Renal cortex interstitium (tissue), 11 donors: ENCODE measurements around the gene TRIM26. TPM values are rescaled to one million over a fixed set of nuclear protein-coding genes. Genes with fewer than 3 reads are reported as not detected.
"Not testable (repeated sequence)": the region's sequence is repeated elsewhere in the genome, so short reads cannot be mapped to it uniquely, and the experiment has no call there.

Experiments used
- DNase-seq, 11 donors: peaks; one replicate each; pipeline ENCODE4 v3.0.0-alpha.2; 2013; ENCODE audit warnings: low read depth in 9 of 11, low spot score in 4 of 11; ENCODE audit errors: extremely low read depth in 1 of 11
- polyA plus RNA-seq, 3 donors: library from polyadenylated mRNA; unstranded; fragments of 120-200 nt; gene quantifications; one replicate each; pipeline ENCODE4 v1.2.1, GENCODE V29; 2013; ENCODE audit not compliant: insufficient read length in 3 of 3

The TRIM26 gene
- polyA plus RNA-seq, 3 donors: 34.4 to 37.1 (median 36.9) TPM

DNA sequence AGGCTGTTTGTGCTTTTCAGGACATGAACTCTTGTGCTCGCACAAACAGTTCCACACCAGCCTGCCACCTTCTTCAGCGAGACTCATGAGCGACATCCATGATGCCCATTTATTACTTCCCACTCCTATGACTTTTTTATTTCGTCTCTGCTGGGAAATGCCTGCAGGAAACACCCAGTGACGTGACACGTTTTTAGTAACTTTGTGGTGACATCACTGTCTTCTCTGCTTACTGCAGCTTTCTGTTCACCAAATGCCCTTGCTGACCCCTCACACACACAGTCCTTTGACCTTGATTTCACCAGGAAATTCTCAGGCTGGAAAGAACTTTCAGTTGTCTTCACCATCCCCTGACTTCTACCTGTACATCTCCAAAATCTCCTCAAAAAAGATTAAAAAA lies 68.4 kb downstream of the TRIM26 start:
- no peak for DNase-seq

DNA sequence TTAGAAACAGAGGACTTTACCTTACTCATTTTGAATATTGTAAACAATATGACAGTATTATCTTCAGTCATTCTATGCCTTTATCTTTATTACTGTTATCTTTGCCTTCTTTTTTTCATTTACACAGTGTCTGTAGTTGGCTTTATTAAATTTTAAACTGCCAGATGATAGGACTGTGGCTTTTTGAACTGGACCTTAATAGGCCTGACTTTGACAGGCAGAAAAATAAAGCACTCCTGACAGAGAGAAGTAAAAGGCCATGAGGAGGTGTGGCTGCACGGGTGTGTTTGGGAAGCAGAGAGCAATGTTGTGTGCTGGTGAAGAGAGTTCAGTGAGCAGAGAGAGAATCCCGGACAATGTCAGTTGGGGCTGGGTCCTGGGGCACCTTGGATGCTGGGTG lies 69.4 kb downstream of the TRIM26 start:
- DNase-seq: no peak

- no peak for DNase-seq
These were observed 70.5 kb downstream of the TRIM26 start for GRCh38 chr6:30142665-30143064.

- DNase-seq: not testable (repeated sequence)
These were observed 73.0 kb downstream of the TRIM26 start for GRCh38 chr6:30140240-30140639.

GRCh38 chr6:30136570-30137286 lies 76.5 kb downstream of the TRIM26 start:
- DNase-seq: no peak

GRCh38 chr6:30135757-30136156 lies 77.4 kb downstream of the TRIM26 start, which contains the start of gene TRIM40:
Gene TRIM40 (plus strand): TSS chr6:30136140. CDS start chr6:30137037, 897 bp downstream.
- no peak for DNase-seq

GRCh38 chr6:30135147-30135546 lies 78.1 kb downstream of the TRIM26 start:
- DNase-seq: no peak

Other genes with a start within 250 kb of the TRIM26 start
- 10 to 100 TPM; 33.5 to 41.6 (median 38.6) TPM for gene POLR1H, start 152.1 kb downstream of the TRIM26 start, polyA plus RNA-seq
- gene PPP1R11, start 146.2 kb downstream of the TRIM26 start, polyA plus RNA-seq: 10 to 100 TPM; 61.0 to 65.1 (median 62.9) TPM
- gene RNF39, start 137.6 kb downstream of the TRIM26 start, polyA plus RNA-seq: 1 to 10 TPM; 1.4 to 1.7 (median 1.4) TPM
- under 1 TPM in 1 of 3 donors, not detected in 2; 0.09 TPM for gene TRIM31, start 100.3 kb downstream of the TRIM26 start, polyA plus RNA-seq
- under 1 TPM; 0.10 to 0.23 (median 0.11) TPM for gene TRIM40, start 77.3 kb downstream of the TRIM26 start, polyA plus RNA-seq
- under 1 TPM; 0.29 to 0.68 (median 0.39) TPM for gene TRIM10, start 52.2 kb downstream of the TRIM26 start, polyA plus RNA-seq
- gene TRIM15, start 49.9 kb downstream of the TRIM26 start, polyA plus RNA-seq: under 1 TPM; 0.09 to 0.16 (median 0.14) TPM
- 10 to 100 TPM; 12.4 to 15.4 (median 14.2) TPM for gene TRIM39, start 113.5 kb upstream of the TRIM26 start, polyA plus RNA-seq
- 10 to 100 TPM; 28.0 to 42.4 (median 35.3) TPM for gene RPP21, start 131.8 kb upstream of the TRIM26 start, polyA plus RNA-seq